ENCODE results near the gene ATP1B2. TPM values are rescaled to one million over a fixed set of nuclear protein-coding genes. Genes with fewer than 3 reads are reported as not detected.

ATP1B2 gene
- total and polyA plus RNA-seq, 9 of the 15 experiments (the other 6 are each of a cell fraction or from before 2014, with no cell fraction given), result 0.23 to 6.0 (median 0.99) TPM

- no peak for TF ChIP-seq SMAD3 (CRISPR knock-in tag; conservative IDR thresholded peaks at IDR 0.05)
- TF ChIP-seq ADNP (tag; IDR thresholded peaks at IDR 0.05), result 0 out of 2 replicates have a peak, but pooled peaks have one; percentile 22
- TF ChIP-seq SMC3 (conservative IDR thresholded peaks at IDR 0.05; ENCODE audit: insufficient read depth, low read depth, low read length), result 0 out of 2 replicates have a peak, but pooled peaks have one; percentile 6
- TF ChIP-seq ZFP30 (CRISPR knock-in tag; IDR thresholded peaks at IDR 0.05; ENCODE audit: borderline replicate concordance), result no peak
- TF ChIP-seq COPS2 (conservative IDR thresholded peaks at IDR 0.05), result no peak
- TF ChIP-seq CBX3 (IDR thresholded peaks at IDR 0.05; ENCODE audit: borderline replicate concordance in 1 of 2, low read length in 2 of 2), result peak in 1 of 2 experiments; percentile 68; a peak in 1 of 3 replicates
- no peak for TF ChIP-seq HCFC1 (IDR thresholded peaks at IDR 0.05; ENCODE audit: low read depth, low read length)
- TF ChIP-seq GMEB1 (CRISPR knock-in tag; IDR thresholded peaks at IDR 0.05), result no peak
- TF ChIP-seq RAD21 (CRISPR knock-in tag; conservative IDR thresholded peaks at IDR 0.05 in 1 of 2, IDR thresholded peaks at IDR 0.05 in 1 of 2), result peak; percentile 13 to 48; a peak in 2 of 4 replicates
- TF ChIP-seq CTCF (IDR thresholded peaks at IDR 0.05 in 2 of 3, conservative IDR thresholded peaks at IDR 0.05 in 1 of 3; ENCODE audit: insufficient read depth in 2 of 3, low read depth in 1 of 3, low read length in 3 of 3), result peak; percentile 53 to 59 (median 57)
Observed at GRCh38 chr17:7673239-7673638, 22.5 kb downstream of the ATP1B2 start (continued).
